ENCODE data around the gene MTERF4. TPM values are rescaled to one million over a fixed set of nuclear protein-coding genes. Genes with fewer than 3 reads are reported as not detected.

The MTERF4 gene
- total and polyA plus RNA-seq, 7 donors: 18.9 to 47.9 (median 29.1) TPM

DNA sequence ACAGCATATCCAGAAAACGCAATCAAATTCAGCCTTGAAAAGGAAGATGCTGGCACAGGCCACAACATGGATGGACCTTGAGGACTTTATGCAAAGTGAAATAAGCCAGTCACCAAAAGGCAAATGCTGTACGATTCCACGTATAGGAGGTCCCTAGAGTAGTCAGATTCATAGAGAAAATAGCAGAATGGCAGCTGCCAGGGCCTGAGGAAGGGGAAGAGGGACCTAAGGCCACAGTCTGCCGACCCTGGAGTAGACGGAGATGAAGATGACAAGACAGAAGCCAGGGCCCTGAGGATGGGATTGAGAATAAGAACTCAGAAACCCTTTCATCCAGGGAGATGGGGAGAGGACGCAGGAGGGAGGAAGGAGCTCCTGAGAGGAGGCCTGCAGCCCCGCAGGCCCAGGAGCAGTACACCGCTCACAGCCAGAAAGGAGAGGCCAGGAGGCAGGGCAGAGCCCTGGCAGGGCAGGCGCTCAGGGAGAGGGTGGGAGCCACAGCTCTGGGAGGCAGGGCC is 8.1 kb upstream of the MTERF4 start:
- 85 to 91% methylated on average over 9 of the region's 9 CpGs for WGBS, 2 donors
- Histone ChIP-seq H3K36me3 (no peaks in the 10 kb centered on the region), H3K4me3 (no peak overlapping the region), H3K27ac (no peak overlapping the region), H3K4me1 (no peaks in the 10 kb centered on the region), H3K27me3 (no peaks in the 10 kb centered on the region), H3K9me3 (no peaks in the 10 kb centered on the region)
- peak; percentile 46 for DNase-seq
- TF ChIP-seq POLR2AphosphoS5 (IDR thresholded peaks at IDR 0.05): no peak
- intact Hi-C loops (cut with DNase I): no loop called here

DNA sequence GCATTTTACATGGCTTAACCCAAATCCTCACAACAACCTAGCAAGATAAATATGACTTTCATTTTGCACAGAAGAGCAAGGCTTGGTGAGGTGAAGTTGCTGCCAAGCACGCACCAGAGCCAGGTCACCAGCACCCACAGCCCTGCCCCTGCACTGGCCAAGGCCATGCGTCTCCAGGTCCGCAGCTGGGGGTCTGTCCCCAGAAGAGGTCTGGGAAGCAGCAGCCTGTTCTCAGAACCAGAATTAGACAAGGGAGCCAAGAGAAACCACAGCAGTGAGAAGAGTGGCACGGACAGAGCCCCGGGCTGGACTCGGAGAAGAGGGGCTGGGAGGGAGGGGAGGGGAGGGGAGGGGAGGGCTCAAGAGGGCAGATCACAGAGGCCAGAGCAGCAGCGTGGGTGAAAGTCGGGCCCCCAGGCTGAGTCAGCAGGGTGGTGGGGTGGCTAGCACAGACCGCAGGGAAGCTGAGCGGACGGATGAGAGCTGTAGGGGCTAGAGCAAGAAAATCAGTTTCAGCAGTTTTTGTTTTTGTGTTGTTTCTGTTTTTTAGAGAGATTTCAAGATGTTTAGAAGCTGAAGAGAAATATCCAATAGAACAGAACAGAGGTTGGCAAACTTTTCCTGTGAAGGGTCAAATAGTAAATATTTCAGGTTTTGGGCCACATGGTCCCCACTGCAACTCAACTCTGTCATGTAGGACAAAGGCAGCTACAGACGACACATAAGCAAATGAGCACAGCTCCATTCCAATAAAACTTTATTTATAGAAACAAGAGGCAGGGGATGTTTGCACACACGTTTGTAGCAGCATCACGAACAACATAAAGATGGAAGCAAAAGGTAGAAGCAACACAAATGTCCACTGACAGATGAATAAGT is 7.4 kb upstream of the MTERF4 start:
- peak; percentile 22 for DNase-seq
- no peak overlapping the region for H3K4me3 ChIP-seq
- no peaks in the 10 kb centered on the region for H3K4me1 ChIP-seq
- H3K36me3 ChIP-seq: no peaks in the 10 kb centered on the region
- H3K27ac ChIP-seq: no peak overlapping the region
- WGBS, 2 donors: 81 to 91% methylated on average over 14 of the region's 14 CpGs
- intact Hi-C loops (cut with DNase I): no loop called here
- H3K27me3 ChIP-seq: no peaks in the 10 kb centered on the region
- TF ChIP-seq POLR2AphosphoS5 (IDR thresholded peaks at IDR 0.05) (no peak), EP300 (IDR thresholded peaks at IDR 0.05) (no peak), POLR2A (IDR thresholded peaks at IDR 0.05) (no peak)
- TF ChIP-seq, protein P1, sequence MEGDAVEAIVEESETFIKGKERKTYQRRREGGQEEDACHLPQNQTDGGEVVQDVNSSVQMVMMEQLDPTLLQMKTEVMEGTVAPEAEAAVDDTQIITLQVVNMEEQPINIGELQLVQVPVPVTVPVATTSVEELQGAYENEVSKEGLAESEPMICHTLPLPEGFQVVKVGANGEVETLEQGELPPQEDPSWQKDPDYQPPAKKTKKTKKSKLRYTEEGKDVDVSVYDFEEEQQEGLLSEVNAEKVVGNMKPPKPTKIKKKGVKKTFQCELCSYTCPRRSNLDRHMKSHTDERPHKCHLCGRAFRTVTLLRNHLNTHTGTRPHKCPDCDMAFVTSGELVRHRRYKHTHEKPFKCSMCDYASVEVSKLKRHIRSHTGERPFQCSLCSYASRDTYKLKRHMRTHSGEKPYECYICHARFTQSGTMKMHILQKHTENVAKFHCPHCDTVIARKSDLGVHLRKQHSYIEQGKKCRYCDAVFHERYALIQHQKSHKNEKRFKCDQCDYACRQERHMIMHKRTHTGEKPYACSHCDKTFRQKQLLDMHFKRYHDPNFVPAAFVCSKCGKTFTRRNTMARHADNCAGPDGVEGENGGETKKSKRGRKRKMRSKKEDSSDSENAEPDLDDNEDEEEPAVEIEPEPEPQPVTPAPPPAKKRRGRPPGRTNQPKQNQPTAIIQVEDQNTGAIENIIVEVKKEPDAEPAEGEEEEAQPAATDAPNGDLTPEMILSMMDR (IDR thresholded peaks at IDR 0.05): no peak
- H3K9me3 ChIP-seq: no peaks in the 10 kb centered on the region

DNA sequence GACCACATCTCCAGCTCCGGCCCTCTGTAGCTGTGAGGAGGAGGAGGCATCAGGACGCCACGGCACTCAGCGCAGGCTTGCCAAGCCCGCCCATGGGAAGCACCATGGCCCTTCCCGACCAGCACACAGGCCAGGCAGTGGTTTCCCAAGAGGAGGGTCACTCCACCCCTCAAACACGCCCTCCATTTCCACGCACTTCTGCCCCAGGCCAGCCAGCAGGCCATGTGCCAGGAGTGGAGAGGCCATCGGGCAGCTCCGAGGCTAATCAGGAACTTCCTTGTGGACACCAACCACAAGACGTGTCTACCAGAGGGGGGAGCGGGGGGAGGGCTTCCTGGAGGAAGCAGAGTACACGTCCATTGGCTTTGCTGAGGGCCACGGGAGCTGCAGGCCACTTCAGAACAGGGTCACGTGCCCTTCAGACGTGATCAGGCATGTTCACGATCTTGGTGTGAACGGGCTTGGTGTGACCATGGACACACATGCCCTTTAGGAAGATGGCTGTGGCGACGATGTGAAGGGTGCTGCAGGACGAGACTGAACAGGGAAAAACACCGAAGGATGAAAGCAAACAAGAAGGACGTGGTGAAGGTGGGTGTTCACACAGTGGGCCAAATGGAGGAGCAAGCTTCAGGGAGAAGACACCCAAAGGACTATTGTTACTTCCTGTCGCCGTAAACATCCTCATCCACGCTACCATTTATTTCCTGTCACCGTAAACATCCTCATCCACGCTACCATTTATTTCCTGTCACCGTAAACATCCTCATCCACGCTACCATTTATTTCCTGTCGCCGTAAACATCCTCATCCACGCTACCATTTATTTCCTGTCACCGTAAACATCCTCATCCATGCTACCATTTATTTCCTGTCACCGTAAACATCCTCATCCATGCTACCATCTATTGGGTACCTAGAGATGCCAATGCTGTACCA is 6.5 kb upstream of the MTERF4 start:
- DNase-seq: peak; percentile 40
- TF ChIP-seq POLR2AphosphoS5 (IDR thresholded peaks at IDR 0.05) (no peak), EP300 (IDR thresholded peaks at IDR 0.05) (no peak), POLR2A (IDR thresholded peaks at IDR 0.05) (no peak)
- TF ChIP-seq, protein P1 (IDR thresholded peaks at IDR 0.05): no peak
- H3K27ac ChIP-seq: no peak overlapping the region
- no peaks in the 10 kb centered on the region for H3K9me3 ChIP-seq
- H3K27me3 ChIP-seq: no peaks in the 10 kb centered on the region
- no peaks in the 10 kb centered on the region for H3K36me3 ChIP-seq
- WGBS, 2 donors: 75 to 86% methylated on average over 35 of the region's 35 CpGs
- intact Hi-C loops (cut with DNase I): no loop called here
- H3K4me3 ChIP-seq: no peak overlapping the region
- no peaks in the 10 kb centered on the region for H3K4me1 ChIP-seq

DNA sequence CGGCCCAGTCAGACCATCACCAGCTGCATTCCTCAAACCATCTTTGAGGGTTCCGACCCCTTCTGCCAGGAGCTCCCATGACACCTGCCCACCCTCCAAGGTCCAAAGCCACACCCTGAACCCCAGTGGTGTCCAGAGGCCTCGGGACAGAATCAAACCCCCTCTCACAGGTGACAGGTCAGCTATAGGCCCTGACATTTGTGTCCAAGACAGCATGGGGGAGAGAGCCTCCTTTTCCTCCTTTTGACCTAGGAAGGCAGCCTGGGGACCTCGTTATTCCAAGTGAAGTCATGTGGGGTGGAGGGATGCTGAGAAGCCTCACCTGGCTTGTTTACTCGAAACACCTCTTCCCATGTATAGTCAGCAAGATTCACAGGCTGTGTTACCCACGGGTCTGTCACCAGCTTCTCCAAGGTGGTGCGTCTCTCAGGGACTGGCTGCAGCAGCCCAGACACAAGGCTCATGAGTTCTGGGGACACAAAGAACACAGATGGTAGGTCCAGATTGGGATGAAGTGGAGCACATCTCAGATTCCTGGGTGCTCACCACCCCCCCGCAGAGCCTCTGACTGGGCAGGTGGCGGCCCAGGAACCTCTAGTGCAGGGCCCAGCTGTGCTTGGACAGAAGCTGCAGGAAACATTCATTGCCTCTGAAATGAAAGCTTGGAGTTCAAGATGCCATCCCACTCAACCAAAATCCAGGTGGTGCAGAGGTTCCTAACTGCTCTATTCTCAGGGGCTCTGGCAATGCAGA is 5.1 kb upstream of the MTERF4 start:
- H3K4me3 ChIP-seq: no peak overlapping the region
- TF ChIP-seq POLR2AphosphoS5 (IDR thresholded peaks at IDR 0.05) (no peak), EP300 (IDR thresholded peaks at IDR 0.05) (no peak), POLR2A (IDR thresholded peaks at IDR 0.05) (no peak)
- TF ChIP-seq, protein P1 (IDR thresholded peaks at IDR 0.05): no peak

More for the DNA sequence above, 5.1 kb upstream of the MTERF4 start:
- Histone ChIP-seq H3K27me3 (no peaks in the 10 kb centered on the region), H3K9me3 (no peaks in the 10 kb centered on the region), H3K4me1 (peaks cover 0 to 9% (median 9%) of the 10 kb centered on the region in 4 donors), H3K36me3 (no peaks in the 10 kb centered on the region), H3K27ac (no peak overlapping the region)
- 91 to 95% methylated on average over 9 of the region's 9 CpGs for WGBS, 2 donors
- peak; percentile 39 for DNase-seq
- intact Hi-C loops (cut with DNase I): no loop called here
